ENCODE measurements around the gene EVA1C.
"Not testable (repeated sequence)": the region's sequence is repeated elsewhere in the genome, so short reads cannot be mapped to it uniquely, and the experiment has no call there.

The EVA1C gene

DNA sequence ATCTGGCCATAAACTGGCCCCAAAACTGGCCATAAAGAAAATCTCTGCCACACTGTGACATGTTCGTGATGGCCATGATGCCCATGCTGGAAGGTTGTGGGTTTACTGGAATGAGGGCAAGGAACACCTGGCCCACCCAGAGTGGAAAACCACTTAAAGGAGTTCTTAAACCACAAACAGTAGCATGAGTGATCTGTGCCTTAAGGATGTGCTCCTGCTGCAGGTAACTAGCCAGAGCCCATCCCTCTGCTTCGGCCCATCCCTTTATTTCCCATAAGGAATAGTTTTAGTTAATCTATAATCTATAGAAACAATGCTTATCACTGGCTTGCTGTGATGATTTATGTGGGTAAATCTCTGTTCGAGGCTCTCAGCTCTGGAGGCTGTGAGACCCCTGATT lies 50.1 kb downstream of the EVA1C start:
- DNase-seq (ENCODE audit: low read depth in 2 of 2): not testable (repeated sequence)

DNA sequence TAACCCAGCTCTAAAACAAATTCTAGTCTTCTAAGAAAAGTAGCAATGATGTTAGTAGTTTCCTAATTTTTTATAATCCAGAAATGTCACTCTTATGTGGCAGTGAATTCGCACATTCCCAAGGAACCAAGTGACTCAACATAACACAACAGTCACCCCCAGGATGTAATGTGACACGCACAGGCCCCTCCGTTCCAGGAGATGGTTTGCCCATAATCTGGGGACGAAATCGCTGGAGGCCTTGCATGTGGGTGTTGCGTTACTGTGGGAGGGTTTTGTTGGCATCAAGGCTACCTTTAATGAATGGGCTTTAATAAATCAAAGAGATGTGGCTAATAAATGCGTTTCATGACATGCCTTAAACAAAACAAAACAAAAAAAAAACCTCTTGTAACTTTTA lies 50.9 kb downstream of the EVA1C start:
- DNase-seq (ENCODE audit: low read depth in 2 of 2): no peak

DNA sequence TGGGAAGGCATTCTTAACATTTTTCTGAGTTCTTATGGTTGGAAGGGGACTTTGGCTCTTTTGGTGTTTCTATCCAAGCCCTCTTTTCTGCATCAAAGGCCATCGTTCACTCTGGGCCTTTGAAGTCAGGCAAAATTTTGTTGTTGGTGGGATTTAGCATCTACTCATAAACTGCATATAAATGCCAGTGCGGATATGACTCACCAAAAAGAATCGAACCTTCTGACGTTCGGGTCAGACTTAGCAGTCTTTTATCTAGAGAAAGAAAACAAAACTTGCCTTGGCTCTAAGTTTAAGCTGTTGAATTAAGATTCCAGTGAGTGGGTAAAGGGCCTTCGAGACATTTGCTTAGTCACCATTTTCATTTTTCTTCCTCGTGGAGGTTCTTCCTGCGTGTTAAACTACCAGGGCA lies 51.4 kb downstream of the EVA1C start:
- no peak for DNase-seq (ENCODE audit: low read depth in 2 of 2)

DNA sequence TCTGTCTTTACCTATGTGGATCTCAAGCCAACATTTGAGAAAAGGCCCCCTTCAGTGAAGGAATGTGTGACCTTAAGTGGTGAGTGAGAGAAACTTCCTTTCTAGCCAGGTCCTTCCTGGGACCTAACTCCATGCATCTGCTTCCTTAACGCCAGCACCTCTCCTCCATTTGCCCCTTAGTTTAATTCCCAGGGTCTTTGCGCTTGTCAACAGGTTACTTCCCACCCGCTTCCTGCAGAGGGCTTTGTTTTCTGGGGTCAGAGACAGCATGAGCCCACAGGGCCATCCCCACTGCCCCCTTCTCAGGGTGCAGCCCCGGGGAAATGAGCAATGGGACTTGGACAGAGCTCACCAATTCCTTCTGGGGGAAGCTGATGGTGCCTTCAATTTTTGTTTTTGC lies 54.8 kb downstream of the EVA1C start:
- DNase-seq (ENCODE audit: low read depth in 2 of 2): no peak

DNA sequence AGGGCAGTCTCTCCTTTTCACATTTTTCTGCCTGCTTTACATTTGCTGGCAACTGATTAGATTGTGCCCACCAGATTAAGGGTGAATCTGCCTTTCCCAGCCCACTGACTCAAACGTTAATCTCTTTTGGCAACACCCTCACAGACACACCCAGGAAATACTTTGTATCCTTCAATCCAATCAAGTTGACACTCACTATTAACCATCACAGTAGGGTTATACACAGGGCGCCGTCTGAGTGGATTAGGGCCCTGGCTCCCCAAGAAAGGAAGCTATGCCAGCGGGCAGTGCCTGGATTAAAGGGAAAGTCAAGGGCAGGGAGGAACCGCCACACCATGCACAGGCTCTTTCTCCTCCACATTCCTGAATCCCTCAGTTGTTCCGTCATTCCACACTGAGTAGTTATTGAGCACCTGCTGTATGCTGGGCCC lies 56.2 kb downstream of the EVA1C start:
- no peak for DNase-seq (ENCODE audit: low read depth in 2 of 2)

DNA sequence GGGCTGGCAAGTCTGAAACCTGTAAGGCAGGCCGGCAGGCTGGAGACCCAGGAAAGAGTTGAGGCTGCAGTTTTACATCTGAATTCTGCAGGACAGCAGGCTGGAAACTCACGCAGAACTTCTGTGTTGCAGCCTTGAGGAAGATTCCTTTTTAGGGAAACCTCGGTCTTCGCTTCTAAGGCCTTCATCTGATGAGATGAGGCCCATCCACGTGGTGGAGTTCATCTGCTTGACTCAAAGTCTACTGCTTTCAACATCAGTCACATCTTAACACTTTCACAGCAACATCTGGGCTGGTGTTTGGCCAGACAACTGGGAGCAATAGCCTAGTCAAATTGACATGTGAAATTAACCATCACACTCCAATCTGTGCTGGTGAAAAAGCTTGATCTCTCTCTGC lies 57.1 kb downstream of the EVA1C start:
- no peak for DNase-seq (ENCODE audit: low read depth in 2 of 2)

DNA sequence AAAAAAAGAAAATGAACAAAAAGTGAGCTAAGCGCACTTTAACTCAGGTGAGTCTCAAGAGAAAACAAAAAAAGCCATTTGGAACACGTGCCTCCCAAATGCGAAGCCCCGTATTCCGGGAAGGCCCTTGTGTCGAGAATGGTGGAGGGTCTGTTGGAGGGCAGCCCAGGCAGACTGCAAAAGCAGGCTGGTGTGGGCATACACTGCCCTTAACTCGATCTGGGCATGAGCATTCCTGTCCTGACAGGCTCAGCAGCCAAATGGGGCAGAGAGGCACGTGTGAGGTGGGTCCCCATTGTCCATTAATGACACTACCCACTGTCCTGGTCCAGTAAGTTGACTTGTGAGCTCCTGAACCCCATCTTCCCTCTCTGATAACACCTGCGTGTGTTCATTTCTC lies 57.7 kb downstream of the EVA1C start:
- no peak for DNase-seq (ENCODE audit: low read depth in 2 of 2)

DNA sequence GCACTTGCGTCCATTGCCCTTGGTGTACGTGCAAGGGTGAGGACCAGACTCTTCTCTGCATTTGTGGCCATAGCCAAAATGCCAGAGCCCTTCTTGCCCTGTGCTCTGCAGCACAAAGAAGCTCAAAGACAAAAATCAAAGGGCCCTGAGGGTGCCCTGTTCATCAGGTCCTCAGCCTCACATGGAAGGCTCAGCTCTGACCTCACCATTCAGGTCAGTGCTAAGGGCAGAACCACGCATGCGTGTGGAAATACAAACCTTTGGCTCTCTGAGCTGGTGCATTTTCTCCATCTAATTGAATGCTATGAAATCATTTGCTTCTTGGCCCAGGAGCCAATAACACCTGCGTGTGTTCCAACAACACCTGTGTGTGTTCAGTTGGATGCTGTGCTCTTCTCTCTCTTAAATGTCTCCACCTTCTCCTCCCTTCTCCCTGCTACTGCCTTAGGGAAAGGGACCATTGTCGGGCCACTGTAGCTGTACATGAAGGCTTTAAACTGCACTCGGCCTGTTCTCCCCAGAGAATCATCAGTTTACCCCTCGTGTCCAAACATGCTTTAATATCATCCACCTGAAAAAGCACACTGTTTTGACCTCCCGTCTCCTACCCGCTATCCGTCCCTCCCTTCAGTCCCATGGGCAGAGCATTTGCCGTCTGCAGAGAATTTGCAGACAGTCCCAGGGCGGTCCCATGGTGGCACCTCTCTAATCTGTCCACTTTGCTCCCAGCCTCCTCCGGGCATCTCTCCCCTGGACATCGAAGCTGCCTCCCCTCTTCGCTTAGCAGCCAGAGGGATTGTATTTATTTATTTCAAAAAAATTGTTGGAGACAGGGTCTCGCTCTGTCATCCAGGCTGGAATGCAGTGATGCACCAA lies 60.6 kb downstream of the EVA1C start:
- no peak for DNase-seq (ENCODE audit: low read depth in 2 of 2)

DNA sequence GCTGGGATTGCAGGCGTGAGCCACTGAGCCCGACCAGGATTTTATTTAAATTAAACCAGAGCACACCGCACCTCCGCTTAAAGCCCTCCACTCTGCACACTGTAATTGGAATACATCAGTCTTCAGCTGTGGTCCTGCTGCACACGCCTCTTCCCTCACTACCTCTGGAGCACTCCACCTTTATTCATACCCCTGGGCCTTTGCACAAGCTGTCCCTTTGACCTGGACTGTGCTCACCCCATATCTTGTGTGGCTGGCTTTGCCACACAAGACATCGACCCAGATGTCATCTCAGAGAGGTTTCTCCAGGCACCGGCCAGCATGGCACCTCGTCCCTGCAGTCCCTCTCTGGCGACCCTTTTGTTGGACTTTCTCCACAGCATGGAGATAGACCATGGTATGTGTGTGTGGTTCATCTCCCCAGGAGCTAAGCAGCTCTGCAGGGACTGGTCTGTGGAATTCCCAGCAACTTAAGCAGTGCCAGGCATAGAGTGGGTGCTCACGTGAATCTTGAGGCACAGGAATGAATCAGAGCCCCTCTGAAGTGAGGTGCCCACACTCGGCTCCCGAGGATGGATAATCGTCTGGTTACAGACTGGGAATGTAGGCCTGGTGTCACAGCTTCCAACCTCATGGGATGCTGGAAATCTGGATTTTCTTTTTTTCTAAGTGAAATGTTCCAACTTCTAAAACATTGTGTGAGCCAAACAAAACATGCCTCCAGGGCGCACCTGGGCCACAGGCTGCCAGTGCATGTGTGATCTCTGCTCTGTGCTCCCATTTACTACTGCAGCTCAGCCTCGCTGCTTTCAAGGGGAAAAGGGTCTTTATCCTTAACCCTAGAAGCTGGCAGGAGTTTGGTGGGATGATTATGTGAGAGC lies 61.9 kb downstream of the EVA1C start:
- no peak for DNase-seq (ENCODE audit: low read depth in 2 of 2)

DNA sequence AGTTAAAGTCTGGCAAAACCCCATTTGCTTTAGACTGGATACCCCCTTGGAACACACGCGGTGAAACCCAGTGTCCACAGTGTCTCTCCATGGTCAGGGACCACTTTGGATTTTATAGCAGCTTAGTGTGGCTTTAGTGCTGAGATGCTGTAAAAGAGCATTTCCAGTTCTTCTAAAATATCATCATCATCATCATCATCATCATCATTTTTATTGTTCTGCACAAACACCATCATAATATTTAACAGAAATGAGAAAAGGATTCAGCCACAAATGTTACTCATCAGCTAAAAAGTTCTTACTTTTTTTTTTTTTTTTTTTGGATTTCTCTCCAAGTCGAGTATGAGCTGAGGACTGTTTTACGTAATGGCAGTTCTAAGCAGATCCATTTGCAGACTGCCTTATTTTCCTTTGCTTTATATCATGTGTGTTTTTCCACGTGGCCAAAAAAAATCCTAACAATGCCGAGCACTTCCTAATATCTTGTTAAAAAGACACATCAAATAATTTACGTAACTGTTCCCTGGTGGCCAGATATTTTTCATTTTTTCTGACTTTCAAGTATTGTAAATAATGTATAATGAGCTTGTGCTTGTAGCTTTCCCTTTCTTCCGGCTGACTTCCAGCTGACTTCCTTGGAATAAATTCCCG lies 62.8 kb downstream of the EVA1C start:
- DNase-seq (ENCODE audit: low read depth in 2 of 2): no peak

DNA sequence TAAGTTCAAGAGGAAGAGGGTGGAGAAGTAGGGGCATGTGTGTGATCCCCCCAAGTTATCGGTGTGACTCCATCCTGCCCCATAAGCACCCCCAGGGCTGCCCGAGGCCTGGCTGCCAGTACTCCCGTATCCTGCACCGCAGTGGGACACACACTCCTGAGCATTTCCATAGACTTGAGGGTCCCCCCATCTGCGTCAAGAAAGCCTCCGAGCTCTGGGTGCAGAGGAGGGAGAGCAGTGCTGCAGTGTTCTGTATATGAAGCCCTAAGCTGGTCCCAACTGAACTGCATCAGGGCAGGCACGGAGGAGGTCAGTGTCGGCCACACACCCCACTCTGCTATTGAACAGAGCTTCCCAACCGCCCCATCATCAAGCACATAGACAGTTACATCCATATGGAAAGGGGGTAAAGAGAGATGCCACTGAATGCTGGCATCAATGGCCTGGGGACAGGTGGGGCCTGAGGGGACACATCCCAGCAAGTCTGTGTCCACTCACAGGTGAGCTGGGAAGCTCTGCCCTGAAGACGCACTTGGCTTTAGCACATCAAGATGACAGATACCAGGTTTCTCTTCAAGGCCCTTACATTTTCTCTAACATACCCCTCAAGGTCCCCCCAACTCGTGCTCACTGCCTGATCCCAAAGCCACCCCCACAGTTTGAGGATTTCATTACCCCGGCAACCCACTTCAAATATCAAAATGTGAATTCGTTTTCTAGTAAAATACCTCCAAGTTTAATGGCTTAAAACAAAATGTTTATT lies 64.3 kb downstream of the EVA1C start:
- DNase-seq (ENCODE audit: low read depth in 2 of 2): no peak

DNA sequence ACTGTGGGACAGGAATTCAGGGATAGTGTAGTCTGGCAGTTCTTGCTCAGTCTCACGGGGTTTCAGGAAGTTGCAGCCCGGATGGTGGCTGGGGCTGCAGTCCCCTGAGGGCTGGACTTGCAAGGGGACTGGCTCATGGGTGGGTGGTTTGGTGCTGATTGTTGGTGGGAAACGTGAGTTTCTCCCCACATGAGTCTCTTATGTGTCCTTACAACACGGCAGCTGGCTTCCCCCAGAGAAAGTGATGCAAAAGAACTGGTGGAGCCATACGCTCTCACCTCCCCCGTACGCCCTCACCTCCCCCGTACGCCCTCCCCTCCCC lies 64.9 kb downstream of the EVA1C start:
- no peak for DNase-seq (ENCODE audit: low read depth in 2 of 2)

DNA sequence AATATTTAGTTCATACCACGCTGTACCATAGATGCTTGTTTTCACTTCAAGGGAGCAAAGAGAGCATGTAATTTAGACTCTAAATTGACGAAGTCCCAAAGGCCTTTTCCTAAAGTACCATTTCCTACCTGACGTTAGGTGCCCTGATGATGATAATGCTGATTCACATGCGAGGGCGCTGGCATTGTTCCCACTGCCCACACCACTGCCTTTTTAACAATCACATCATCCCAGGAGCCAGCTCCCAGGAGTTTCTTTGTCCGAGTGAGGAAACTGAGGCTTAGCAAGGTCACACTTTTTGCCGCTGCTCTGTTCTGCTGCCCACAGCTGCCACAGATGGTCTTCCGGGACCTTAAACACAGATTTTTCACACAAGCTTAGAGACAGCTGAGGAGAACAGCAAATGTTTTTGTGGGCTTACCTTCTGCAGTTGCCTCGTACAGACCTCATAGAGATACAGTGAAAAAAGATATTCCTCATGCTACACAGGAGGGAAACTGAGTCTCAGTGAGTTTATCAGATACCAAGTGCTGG lies 69.4 kb downstream of the EVA1C start:
- DNase-seq (ENCODE audit: low read depth in 2 of 2): no peak

DNA sequence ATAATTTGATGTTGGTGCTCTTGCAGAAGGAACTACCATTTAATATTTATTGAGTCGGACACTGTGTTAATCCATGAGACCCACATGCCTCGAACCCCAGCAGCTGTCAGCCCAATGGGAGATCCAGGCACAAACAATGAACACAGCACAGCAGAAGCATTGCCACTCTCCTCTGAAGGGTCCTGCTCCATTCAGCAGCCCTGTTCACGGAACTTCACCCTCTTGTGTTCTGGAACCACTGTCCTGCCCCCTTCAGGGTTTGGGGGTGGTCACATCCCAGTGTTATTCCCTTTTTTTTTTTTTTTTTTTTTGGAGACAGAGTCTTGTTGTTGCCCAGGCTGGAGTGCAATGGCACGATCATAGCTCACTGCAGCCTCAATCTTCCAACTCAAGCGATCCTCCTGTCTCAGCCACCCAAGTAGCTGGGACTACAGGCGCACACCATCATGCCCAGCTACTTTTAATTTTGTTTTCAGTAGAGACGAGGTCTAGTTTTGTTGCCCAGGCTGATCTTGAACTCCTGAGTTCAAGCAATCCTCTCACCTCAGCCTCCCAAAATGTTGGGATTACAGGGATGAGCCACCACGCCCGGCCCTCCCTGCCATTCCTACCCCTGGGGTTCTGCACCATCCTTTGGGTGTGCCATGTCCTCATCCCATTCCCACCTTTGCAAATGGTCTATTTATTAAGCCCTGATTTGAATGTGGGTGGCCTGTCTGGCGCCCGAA lies 70.2 kb downstream of the EVA1C start:
- no peak for DNase-seq (ENCODE audit: low read depth in 2 of 2)

DNA sequence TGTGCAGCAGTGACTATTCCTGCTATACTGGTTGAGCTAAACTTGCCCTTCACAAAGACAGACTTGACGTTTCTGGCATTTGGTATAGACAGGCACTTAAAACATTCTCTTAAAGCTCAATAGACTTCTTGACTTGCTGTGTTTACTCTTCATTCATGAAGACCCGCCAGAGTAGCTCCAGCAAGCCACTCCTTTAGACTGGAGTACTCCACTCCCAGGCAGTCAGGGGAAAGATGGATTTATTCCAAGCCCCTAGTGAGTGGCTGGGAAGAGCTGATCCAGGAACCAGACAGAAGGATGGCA lies 70.7 kb downstream of the EVA1C start:
- no peak for DNase-seq (ENCODE audit: low read depth in 2 of 2)

DNA sequence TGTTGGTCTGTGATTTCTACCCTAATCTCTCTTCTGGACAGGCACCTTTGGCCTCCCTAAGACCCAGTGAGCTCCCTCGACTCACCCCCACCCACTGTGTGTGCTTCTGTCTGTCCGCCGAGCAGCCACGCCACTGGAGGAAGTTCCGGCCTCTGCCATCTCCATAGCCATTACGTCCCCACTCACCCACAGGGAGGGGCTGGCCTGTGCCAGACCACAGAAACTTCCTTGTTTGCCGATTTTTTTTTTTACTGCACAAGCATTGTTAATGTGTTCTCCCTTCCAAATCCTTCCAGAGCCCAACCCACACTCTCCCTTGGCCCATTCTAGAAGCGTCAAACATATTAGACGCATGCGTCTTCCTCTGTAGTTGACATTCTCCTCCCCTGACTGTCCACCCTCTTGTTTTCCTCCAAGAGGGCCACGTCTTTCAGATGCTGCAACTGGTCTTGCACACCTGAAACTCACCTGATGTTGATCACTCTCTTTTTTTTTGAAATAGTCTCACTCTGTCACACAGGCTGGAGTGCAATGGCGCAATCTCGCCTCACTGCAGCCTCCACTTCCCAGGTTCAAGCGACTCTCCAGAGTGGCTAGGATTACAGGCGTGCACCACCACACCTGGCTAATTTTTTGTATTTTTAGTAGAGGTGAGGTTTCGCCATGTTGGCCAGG lies 72.3 kb downstream of the EVA1C start:
- no peak for DNase-seq (ENCODE audit: low read depth in 2 of 2)

DNA sequence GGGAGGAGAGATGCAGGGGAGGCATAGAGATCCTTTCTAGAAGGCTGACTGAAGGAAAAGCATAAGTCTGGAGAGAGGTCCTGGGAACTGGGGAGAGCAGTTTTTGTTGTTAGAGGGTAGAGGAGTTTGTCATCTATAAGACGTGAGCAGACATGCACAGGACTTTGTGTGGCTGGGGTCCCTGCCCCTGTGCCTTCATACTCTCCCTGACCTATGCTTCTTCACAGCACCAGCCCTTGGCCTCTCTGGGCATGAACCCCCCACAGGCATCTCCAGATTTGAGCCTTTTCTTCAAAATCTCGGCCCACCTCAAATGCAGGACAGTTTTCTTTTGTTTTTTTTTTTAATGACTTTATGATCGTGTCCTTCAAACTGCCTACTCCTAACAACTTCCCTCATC lies 79.9 kb downstream of the EVA1C start:
- DNase-seq (ENCODE audit: low read depth in 2 of 2): no peak

DNA sequence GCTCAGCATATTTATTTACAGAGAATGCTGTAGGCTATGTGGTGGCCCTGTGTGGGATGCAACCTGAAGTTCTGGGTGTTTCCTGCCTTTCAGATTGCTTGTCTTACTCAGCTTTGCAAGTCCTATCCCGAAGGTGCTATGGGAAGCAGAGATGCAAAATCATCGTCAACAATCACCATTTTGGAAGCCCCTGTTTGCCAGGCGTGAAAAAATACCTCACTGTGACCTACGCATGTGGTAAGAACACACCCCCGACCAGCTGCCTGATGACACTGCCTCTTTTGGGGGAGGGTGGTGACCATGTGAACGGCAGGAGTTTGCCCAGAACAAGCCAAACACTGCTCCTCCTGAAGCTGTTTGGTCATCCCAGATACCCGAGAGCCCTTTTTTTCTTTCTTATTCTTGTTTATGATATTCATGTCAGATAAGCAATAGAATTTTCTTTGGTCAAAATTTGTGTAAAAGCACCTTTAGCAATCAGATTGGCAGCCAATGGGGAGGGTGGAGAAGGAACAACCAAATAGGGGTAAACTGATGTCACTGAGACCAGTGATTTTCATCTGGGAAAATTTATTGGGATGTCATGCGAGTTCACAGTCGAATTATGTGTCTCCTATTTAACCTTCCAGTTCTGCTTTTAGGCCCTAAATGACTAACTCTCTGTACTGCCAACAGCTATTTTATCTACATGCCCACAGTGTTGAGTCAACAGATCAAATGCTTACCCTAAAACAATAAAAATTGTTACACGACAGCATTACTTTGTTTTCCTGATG lies 82.6 kb downstream of the EVA1C start:
- no peak for DNase-seq (ENCODE audit: low read depth in 2 of 2)

DNA sequence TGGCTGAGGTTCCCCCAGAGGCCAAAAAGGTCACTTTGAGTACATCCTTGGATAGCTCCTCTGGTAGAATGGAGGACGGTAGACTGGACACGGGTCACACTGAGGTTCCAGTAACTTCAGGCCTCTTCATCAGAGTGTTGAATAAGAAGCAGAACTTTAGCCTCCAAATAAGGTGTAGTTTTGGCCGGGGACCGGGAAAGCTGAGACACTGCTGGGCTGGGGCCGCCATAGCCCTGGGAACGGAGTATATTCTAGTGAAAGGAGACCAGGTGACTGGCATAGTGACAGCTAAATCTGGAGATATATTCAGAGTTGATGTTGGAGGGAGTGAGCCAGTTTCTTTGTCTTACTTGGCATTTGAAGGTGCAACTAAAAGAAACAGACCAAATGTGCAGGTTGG lies 84.1 kb downstream of the EVA1C start:
- no peak for DNase-seq (ENCODE audit: low read depth in 2 of 2)
